Measurements from ENCODE around the gene ZNF134. TPM values are rescaled to one million over a fixed set of nuclear protein-coding genes. Genes with fewer than 3 reads are reported as not detected.

The ZNF134 gene
- total and polyA plus RNA-seq, 9 of the 15 experiments (the other 6 are each of a cell fraction or from before 2014, with no cell fraction given): 1.3 to 10.0 (median 5.7) TPM

DNA sequence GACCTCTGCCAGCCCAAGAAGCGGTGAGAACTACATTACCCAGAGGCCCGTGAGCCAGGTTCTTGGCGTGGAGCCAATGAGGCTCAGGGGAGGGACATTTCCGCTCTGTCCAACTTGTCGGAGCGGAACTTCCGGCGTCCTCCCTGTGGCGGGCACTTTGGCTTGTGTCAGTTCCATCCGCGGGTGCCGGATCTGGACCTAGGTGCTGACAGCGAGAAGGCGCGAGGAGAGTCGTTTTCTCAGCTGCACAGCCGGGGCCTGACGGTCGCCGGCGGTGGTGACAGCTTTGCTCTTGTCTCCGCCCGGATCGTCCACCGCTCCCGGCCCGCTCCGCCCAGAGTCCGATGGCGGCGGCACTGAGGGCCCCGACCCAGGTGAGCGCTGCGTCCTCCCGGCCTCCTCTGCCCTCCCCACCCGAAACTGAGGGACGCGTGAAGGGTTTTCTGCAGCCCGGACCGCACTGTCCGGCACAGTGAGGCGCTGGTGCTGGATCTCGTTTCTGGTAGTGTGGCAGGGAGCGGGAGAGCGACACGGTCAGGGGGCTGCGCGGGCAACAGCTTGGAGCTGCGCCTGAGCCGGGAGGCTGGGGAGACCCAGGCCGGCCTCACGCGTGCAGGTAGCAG lies 14.2 kb upstream of the ZNF134 start, which contains the start of gene ZNF530 (continued):
- TF ChIP-seq NR2C1 (IDR thresholded peaks at IDR 0.05): peak; percentile 48
- TF ChIP-seq NR2C1 (tag; IDR thresholded peaks at IDR 0.05): peak; percentile 82
- TF ChIP-seq CUX1 (CRISPR knock-in tag; IDR thresholded peaks at IDR 0.05): no peak
- no peak for TF ChIP-seq ZNF589 (CRISPR knock-in tag; IDR thresholded peaks at IDR 0.05; ENCODE audit: low read depth)
- peak; percentile 100 for TF ChIP-seq NFIC (IDR thresholded peaks at IDR 0.05)
- TF ChIP-seq THAP12 (CRISPR knock-in tag; IDR thresholded peaks at IDR 0.05): no peak
- TF ChIP-seq SMARCA5 (IDR thresholded peaks at IDR 0.05): no peak
- TF ChIP-seq ZNF165 (CRISPR knock-in tag; IDR thresholded peaks at IDR 0.05; ENCODE audit: borderline replicate concordance): no peak
- TF ChIP-seq THAP7 (CRISPR knock-in tag; IDR thresholded peaks at IDR 0.05): no peak
- peak; percentile 94 for TF ChIP-seq GABPB1 (CRISPR knock-in tag; IDR thresholded peaks at IDR 0.05)
- no peak for TF ChIP-seq BMI1 (IDR thresholded peaks at IDR 0.05; ENCODE audit: low read length)
- no peak for TF ChIP-seq HIVEP1 (CRISPR knock-in tag; IDR thresholded peaks at IDR 0.05)
- TF ChIP-seq KLF6 (CRISPR knock-in tag; IDR thresholded peaks at IDR 0.05; ENCODE audit: borderline replicate concordance): no peak
- TF ChIP-seq HDAC3 (IDR thresholded peaks at IDR 0.05; ENCODE audit: borderline replicate concordance, partially characterized antibody): no peak
- TF ChIP-seq JUN (IDR thresholded peaks at IDR 0.05; ENCODE audit: borderline replicate concordance, low read depth, low read length): no peak
- no peak for TF ChIP-seq JUN (CRISPR knock-in tag; IDR thresholded peaks at IDR 0.05; ENCODE audit: borderline replicate concordance)
- peak; percentile 71 to 78 for TF ChIP-seq MAZ (CRISPR knock-in tag; conservative IDR thresholded peaks at IDR 0.05 in 1 of 2, IDR thresholded peaks at IDR 0.05 in 1 of 2)
- no peak for TF ChIP-seq KAT2B (IDR thresholded peaks at IDR 0.05; ENCODE audit: low read depth, low read length)
- TF ChIP-seq TCF3 (CRISPR knock-in tag; IDR thresholded peaks at IDR 0.05): no peak
- TF ChIP-seq DMBX1 (CRISPR knock-in tag; IDR thresholded peaks at IDR 0.05; ENCODE audit: borderline replicate concordance): no peak
- TF ChIP-seq SRSF9 (IDR thresholded peaks at IDR 0.05; ENCODE audit: borderline replicate concordance, low read depth, low read length): no peak
- no peak for TF ChIP-seq HDAC6 (IDR thresholded peaks at IDR 0.05; ENCODE audit: low read depth, low read length)
- TF ChIP-seq EGR1 (conservative IDR thresholded peaks at IDR 0.05): no peak
